Activated T-helper 1 cell treated with Interleukin-2 at 50 U/mL for 16 hours (primary cell): Measurements from ENCODE around the gene TMPRSS13.
A peak's percentile ranks its signal among the peaks of the same experiment; 100 is the strongest.

ENCODE experiments used
- DNase-seq: peaks from one replicate; pipeline ENCODE4 v3.0.0-alpha.2; 2020; ENCODE audit warnings: low read depth

Gene TMPRSS13

DNA sequence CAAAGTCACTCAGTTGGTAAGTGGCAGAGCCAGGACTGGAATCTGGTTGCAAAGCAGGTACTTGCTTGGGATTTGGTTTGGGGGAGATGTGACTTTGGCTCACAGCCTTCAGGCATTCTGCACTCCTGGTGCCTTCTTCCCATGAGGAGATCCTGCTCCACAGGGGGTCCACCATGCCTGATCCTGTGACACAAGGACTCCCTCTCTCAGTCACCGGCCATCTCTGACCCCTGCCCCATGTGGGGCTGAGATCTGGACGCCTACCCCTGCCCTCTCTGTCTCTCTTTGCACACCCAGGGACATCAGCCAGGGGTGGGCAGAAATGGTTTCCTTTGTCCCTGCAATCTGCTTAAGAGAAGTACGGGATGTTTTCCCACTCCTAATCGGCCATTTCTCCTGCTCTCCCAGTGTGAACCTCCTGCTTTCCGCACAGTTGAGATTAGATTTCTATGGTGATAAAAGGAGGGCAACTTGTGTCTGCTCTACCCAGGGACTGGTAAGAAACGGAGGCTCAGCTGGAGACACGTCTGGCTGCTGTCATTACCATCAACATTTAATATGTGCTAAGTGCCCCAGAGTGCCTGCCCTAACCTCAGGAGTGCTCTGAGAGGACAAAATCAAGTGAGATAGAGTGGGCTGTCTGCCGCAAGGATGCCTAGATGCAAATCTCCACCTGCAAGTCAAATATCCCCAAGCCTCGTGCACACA, 41.6 kb downstream of the TMPRSS13 start:
- no peak for DNase-seq

DNA sequence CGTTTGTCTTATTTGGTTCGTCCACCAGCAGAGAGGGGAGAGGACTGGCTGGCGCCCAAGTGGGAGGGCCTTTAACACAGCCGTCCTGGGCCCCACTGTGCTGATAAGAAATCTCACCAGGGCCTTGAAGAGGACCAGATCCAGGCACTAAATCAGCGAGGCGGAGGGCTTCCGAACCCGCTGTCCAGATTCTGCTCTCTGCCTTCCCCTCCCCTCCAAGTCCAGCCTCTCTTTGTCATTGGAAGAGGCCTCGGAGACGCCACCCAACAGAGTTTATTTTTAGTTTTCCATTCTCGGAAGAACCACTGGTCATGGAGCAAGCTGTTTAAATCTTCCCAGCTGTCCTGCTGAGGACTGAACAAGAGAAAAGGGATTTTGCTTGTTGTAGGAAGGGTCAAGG, 43.4 kb downstream of the TMPRSS13 start:
- no peak for DNase-seq

DNA sequence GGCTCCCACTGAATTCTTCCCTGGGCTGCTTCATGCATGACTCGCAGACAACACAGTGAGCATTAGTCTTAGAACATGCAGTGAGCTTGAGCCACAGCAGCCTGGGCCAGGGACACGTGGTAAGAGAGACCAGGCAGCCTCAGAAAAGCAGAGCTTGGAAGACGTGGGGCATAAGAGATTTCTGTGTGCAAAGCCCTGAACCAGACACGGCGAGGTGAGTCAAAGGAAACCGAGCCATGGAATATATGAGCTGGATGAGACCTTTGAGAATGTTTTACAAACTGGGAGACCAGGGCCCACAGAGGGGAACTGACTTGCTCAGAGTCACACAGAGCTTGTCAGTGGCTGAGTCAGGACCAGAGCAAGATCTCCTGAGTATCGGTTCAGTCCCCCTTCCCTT, 44.2 kb downstream of the TMPRSS13 start:
- DNase-seq, result no peak

GRCh38 chr11:117883063-117883462, 46.1 kb downstream of the TMPRSS13 start:
- DNase-seq, result no peak

- DNase-seq, result no peak
Observed at GRCh38 chr11:117882311-117882905, 46.8 kb downstream of the TMPRSS13 start.

- DNase-seq, result no peak
Observed at GRCh38 chr11:117881217-117881616, 48.0 kb downstream of the TMPRSS13 start.

GRCh38 chr11:117879516-117880480, 49.4 kb downstream of the TMPRSS13 start:
- no peak for DNase-seq

DNA sequence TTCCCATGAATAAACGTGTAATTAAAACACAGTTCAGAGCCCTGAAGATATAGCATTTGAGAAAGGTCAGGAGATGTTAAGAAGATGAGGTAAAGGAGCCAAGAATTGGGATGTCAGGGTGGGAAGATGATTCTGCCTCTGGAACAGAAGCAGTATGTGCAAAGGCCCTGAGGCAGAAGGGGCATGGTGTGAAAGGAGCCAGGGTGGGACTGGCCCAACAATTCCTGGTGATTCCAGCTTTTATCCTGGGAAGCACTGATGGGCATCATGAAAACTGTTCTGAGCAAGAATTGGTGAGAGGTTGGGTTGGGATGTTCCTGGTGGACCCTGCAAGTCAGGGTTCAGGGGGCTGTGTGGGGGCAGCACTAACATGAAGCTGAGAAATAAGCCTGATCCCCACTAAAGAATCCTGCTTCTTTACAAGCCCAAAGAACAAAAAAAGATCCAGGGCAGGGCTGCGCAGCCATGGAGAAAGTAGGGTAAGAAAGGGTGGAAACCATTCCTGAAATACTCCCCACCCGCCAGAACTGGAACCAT, 50.2 kb downstream of the TMPRSS13 start:
- no peak for DNase-seq

DNA sequence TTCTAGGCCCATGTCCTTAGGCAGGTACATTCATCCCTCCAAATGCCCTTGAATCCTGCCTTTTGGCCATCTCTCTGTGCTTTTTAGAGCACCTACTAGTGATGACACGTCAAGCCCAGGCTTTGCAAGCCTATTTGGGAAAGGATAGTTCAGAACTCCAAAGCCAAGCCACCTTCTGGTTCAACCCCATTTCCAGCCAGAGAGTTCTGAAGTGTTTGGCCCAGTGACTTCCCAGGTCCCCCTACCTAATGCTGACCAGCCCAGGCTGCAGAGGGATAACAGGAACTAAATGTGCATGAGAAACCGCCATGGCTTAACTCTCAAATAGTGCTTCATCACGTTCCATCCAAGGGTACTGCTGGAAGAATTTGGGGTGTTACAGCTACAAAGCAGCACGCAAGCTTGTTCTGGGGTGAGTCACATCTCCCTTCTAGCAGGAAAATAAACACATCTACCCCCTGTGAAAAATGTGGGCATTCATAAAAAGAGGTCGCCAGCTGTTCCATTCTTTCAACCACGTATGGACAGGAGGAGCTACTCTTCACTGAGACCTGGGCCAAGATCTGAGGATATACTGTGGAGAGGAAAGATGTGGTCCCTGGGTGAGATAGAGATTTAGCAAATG, 50.8 kb downstream of the TMPRSS13 start:
- no peak for DNase-seq

- no peak for DNase-seq
Observed at GRCh38 chr11:117877120-117877784, 52.0 kb downstream of the TMPRSS13 start.

DNA sequence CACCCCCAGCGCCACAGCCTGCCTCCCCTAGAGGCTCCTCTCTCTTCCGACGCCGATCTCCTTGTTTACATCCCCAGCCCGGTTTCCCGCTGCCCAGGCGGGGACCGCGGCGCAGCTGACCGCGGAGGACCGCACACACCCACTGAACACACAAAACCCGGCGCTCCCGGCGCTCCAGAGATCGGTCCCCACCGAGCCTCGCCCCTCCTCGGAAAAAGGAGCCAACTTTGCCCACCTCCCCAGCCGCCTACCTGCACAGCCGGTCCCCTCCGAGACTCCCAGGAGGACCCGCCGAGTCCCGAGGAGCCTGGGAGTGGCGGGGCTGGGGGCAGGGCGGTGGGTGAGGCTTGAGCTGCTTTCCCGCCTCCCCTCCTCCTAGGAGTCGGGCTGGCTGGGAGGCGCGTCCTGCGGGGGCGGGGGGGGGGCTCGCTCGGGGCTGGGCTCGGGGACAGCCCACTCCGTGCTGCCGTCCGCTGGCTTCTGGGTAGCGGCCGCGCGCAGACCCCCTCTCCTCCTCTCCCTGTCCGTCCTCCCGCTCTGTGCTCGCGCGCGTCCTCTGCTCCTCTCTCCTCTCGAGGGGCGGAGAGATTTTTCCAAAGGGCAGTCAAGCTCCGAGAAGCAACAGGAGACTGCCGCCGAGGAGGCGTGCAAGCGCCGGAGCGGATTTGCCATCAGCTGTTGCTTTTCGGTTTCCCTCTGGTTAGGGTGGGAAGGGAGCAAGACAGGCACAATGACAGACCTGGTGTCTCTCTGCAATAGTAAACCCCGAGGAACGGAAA, 52.7 kb downstream of the TMPRSS13 start, which contains the start of gene FXYD6:
TSS of gene FXYD6 (minus strand) at position 318 of the 779 bp plus-strand sequence. CDS start 33,882 bp downstream, outside the sequence.
- DNase-seq, result no peak

DNA sequence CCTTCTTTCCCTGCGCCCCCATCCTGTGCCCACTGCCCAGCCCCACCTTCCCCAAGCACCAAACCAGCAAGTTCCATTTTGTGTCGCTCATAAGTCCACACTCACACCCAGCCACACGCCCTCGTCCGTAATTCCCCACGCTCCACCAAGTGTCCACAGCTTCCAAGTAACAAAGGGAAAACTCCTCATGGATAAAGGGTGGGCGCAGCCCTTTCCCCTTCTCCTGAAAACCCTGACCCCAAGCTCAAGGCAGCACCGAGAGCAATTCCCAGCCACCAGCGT, 53.2 kb downstream of the TMPRSS13 start:
- DNase-seq, result no peak

- peak; percentile 20 for DNase-seq
Observed at GRCh38 chr11:117875382-117876058, 53.7 kb downstream of the TMPRSS13 start.

GRCh38 chr11:117874910-117875381, 54.3 kb downstream of the TMPRSS13 start:
- no peak for DNase-seq

GRCh38 chr11:117874253-117874909, 54.8 kb downstream of the TMPRSS13 start:
- no peak for DNase-seq

DNA sequence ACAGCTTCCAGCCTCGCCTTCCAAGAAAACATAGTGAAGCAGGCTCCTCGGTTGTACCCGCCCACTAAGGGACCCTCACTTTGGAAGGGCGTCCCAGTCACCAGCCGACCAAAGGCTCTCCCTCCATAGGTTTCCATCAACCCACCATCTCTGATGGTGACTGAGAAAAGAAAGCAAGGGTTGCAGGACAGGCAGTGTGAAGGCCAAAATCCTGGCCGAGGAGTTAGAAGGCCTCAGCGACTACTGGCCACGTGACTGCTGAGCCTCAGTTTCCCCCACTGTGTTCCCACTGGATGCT, 55.4 kb downstream of the TMPRSS13 start:
- DNase-seq, result no peak

DNA sequence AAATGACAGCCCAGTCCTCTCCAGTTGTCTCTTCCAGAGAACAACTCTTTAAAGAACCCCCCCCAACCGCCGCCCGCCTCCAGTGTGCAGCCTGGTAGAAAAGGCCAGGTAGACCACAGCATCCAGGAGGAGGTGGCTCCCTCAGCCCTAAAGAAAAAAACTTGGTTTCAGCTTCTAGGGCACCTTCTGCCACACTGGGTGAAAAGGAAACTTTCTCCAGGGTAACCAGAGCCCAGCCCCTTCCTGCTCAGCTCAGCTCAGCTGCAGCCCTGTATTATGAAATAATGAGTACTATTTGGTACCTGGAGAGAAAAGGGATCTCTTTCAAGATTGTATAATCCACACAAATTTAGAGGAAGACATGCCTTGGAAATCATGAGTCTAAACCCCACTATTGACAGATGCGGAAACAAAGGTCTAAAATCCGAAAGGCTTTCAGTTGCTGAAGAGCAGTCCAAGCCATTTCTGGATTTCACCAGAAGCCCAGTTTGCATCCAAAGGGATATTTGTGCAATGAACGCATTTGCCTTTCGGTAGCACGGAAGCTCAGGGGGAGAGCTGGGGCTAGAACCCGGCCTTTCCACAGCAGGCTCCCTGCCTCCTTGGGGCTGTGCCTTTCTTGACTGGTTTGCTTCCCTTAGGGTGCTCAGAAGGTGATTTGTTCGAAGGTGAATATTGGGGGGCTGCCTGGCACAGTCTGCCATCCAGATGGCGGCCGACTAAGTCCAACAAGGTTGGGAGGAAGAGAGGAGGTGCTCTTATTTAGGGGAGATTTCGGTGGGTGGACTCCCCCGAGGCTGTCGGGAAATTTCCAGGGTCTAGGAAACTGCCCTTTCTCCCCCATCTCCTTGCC, 56.0 kb downstream of the TMPRSS13 start:
- DNase-seq, result no peak

GRCh38 chr11:117872420-117872961, 56.7 kb downstream of the TMPRSS13 start:
- DNase-seq, result no peak
